ENCODE data around the gene ADGRD1.

- TF ChIP-seq ELF4 (CRISPR knock-in tag; IDR thresholded peaks at IDR 0.05; ENCODE audit: low read depth), result no peak
- no peak for TF ChIP-seq TEAD4 (CRISPR knock-in tag; IDR thresholded peaks at IDR 0.05)
- no peak for TF ChIP-seq FOXK1 (CRISPR knock-in tag; IDR thresholded peaks at IDR 0.05)
- TF ChIP-seq ZNF416 (CRISPR knock-in tag; IDR thresholded peaks at IDR 0.05), result no peak
- TF ChIP-seq CTCF (IDR thresholded peaks at IDR 0.05), result no peak
- no peak for TF ChIP-seq ZNF138 (CRISPR knock-in tag; conservative IDR thresholded peaks at IDR 0.05)
- no peak for TF ChIP-seq CBFB (CRISPR knock-in tag; IDR thresholded peaks at IDR 0.05; ENCODE audit: low read depth)
- TF ChIP-seq TEAD1 (CRISPR knock-in tag; IDR thresholded peaks at IDR 0.05), result no peak
Observed at GRCh38 chr12:131106349-131106941, 152.7 kb downstream of the ADGRD1 start.

Data from WTC11 (cell line).